G401 (cell line): Measurements from ENCODE around the gene MTERF2. TPM values are rescaled to one million over a fixed set of nuclear protein-coding genes. Genes with fewer than 3 reads are reported as not detected.
"Not testable (repeated sequence)": the region's sequence is repeated elsewhere in the genome, so short reads cannot be mapped to it uniquely, and the experiment has no call there.

ENCODE experiments used
- DNase-seq: peaks from one replicate; pipeline ENCODE4 v3.0.0-alpha.2; 2015; ENCODE audit warnings: low spot score
- in situ Hi-C: cut with HindIII; loops from 2 replicates; pipeline ENCODE4 v1.10.0; 2016; ENCODE audit warnings: low sequenced_read_pairs, mixed read lengths
- total RNA-seq: library from RNA; depleted of rRNA; stranded (reverse); fragments of >200 nt; shearing (Covaris generic); gene quantifications from 2 replicates; pipeline ENCODE4 v1.2.3, GENCODE V29; 2014; rRNA removed

Gene MTERF2, protein sequence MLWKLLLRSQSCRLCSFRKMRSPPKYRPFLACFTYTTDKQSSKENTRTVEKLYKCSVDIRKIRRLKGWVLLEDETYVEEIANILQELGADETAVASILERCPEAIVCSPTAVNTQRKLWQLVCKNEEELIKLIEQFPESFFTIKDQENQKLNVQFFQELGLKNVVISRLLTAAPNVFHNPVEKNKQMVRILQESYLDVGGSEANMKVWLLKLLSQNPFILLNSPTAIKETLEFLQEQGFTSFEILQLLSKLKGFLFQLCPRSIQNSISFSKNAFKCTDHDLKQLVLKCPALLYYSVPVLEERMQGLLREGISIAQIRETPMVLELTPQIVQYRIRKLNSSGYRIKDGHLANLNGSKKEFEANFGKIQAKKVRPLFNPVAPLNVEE
- 18.8 and 21.3 TPM in 2 replicates for total RNA-seq

DNA sequence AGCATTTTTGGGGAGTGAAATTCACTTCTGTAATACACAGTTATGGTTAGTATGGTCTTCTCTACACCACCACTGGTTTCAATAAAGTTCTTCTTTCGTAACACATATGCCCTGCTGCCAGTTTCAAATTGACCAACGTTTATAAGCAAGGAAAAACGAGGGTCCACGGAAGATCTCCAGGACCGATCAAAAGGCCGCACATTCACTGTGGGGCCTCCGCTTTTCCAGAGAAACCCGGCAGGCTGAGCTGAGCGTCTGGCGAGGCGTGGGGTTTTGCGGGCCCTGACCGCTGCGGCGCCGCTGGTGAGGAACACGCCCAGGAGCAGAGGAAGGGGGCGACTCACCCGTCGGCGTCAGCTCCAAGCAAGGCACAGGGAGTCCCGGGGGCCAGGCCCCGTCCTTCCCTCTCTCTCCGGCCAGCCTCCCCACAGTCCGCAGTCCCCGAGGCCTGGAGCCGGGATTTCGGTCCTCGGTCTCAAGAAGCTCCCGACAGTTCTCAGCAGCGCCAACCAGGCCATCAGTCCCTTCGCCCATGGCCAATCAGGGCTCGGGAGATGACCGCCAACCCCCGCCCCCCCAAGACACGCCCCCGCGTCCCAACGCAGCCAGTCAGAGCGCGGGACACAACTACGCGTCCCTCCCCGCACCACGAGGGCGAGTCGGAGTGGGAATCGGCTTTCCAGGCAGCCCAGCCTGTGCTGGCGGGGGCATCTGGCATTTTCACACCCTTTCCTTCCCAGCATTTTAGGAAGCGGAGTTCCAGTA lies at the start of gene MTERF2:
MTERF2 (minus strand) TSS at position 522 of the 765 bp plus-strand sequence. CDS start 8,432 bp downstream, outside the sequence.
- in situ Hi-C loops = no loop called here
- peak; percentile 99 for DNase-seq

DNA sequence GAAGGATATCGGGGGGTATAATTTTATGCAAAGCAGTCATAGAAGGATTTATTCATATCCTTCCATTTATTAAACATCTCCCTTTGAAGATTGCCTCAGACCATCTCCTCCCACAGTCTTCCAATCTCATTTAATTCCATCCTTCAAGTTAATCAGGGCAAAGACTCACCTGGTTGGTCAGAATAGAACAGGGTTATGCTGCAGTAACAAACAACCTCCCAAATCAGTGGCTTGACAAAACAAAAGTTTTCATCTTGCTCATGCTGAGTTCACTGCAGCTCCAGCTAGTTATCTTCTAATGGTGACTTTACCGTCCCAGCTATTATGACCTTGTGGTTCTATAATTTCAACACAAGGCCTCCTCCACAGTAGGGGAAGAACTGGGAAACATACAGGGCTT lies 48.8 kb upstream of the MTERF2 start:
- in situ Hi-C loops = no loop called here
- no peak for DNase-seq

DNA sequence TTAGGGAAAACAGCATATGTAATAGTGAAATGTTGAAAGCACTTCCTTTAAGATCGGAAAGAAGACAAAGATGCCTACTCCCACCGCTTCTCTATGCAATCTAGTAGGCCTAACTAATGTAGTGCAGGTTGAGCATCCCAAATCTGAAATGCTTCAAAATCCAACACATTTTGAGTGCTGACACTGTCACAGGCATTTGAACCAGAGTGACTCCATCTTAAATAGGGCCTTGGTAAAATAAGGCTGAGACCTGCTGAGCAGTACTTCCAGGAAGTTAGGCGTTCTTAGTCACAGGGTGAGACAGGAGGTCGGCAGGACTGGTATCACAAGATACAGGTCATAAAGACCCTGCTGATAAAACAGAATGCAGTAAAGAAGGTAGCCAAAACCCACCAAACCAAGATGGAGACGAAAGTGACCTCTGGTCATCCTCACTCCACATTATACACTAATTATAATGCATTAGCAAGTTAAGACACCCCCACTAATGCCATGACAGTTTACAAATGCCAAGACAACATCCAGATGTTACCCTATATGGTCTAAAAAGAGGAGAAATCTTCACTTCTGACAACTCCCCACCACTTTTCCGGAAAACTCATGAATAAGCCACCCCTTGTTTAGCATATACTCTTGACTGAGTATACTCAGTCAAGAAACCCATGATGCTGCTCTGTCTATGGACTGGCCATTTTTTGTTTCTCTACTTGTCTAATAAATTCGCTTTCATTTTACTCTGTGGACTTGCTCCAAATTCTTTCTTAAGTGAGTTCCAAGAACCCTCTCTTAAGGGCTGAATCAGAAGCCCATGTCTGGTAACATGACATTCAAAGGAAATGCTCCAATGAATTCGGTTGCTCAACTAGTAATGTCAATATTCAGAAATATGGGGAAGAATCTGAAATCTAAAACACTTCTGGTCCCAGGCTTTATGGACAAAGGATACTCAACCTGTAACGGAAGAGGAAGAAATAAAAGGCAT lies 47.1 kb upstream of the MTERF2 start:
- in situ Hi-C loops = no loop called here

DNA sequence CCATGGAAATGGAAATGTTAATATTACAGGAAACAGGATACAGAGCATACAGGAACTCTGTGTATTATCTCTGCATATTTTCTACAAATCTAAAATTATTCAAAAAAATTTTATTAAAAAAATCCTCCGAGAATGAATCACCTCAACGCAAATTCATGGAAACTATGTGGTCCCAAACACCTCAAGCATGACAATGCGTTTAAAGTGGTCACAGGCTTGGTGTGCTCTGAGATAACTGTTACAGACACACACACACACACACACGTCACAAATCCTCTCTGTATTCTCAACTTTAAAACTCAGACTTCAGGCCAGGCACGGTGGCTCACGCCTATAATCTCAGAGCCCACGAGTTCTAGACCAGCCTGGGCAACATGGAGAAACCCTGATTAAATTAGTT lies 45.3 kb upstream of the MTERF2 start:
- in situ Hi-C loops = no loop called here

More for the DNA sequence above, 47.1 kb upstream of the MTERF2 start:
- no peak for DNase-seq

DNA sequence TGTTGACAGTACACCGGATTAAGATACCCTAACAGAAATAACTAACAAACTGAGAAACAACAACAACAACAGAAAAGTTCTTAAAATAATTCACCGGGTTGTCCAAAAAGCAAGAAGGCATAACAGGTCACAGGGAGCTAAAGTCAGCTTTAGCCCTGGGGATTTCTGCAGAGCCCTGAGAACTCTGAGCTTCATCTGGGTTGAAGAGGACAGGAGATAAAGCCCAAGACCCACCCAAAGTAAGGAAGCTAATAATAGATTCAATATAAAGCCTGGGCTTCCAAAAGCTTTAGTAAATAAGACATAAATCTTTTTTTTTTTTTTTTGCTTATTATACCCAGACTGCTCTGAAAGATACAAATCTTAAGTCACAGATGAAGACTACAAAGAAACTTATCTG lies 44.1 kb upstream of the MTERF2 start:
- no peak for DNase-seq
- in situ Hi-C loops = no loop called here

More for the DNA sequence above, 45.3 kb upstream of the MTERF2 start:
- DNase-seq = no peak

DNA sequence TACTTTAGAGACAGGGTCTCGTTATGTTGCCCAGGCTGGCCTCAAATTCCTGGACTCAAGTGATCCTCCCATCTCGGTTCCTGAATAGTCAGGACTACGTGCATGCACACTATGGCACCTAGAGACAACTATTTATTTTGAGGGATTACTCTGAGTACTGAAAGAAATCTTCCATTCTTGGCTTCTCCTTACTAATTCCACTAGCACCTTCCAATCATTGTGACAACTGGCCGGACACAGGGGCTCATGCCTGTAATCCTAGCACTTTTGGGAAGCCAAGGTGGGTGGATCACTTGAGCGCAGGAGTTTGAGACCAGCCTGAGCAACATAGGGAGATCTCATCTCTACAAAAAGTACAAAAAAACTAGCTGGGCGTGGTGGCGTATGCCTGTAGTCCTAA lies 42.1 kb upstream of the MTERF2 start:
- in situ Hi-C loops = no loop called here
- DNase-seq = no peak

DNA sequence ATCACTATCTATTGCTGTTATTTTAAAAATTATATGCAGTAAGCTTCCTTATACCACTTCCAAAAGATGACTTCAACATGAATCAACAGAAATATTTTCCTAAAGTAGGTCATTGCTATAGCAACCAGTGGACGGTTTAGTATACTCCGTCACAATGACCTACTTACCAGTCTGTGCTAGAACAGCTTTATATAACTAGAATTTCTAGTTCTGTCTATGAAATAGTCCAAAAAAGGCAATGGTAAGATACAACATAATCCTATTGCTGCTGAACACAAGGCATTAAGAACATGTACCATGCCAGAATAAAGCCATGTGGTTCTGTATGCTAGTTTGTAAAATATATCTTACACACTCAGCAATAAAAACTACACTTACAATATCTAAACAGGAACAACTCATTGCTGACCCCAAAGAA lies 40.7 kb upstream of the MTERF2 start:
- DNase-seq = peak; percentile 99
- in situ Hi-C loops = no loop called here

DNA sequence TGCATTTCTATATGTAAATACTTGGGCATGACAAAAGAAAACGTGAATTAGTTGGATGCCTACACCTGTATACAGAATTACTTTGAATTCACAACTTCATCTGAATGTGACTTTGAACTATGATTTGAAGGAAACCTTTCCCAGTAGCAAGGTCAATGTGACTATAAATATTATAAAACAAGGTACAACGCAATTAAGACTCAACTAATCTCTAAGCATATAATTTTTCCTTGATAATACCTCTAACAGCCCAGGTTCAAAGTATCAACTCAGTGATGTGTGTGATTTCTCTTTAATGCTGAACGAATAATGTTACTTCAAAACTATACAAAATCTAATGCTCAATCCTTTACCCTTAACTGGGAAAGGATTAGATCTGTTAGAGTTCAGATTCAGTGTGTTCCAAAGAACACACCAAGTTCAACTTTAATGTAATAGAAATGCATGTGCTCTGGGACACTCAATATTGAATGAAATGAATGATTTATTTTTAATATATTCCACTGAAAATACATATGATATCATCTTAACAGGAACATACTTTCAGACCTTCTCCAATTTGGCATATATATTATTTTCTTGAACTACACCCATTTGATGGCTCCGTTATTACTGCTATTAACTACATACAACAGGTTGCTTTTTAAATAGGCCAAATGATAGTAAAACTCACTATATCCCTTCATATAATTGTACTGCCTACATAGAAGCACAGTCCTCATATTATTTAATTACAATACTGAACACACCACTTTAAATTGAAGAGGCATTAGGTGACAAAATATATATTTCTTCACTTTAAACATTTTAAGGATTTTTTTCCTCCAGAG lies 40.1 kb upstream of the MTERF2 start:
- DNase-seq = no peak
- in situ Hi-C loops = no loop called here

- DNase-seq, in situ Hi-C loops: not testable (repeated sequence)
Observed at GRCh38 chr12:107026356-107026755, 39.4 kb upstream of the MTERF2 start.

DNA sequence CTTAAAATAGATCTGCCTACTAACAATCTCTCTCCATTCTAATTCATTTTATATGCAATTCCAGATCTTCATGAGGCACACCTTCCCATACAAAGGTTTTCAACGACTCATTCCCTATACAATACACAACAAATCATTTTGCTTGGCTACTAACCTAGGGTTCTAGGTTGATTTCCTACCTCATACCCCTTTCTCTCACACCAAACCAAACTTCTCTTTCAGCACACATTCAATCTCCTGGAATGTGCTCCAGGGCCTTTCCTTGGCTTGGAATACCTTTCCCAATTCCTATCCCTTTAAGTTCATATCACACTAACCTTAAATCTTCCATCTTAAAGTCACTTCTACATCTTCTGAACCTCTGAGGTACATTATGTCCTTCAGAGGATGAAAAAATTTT lies 38.7 kb upstream of the MTERF2 start:
- in situ Hi-C loops = no loop called here
- DNase-seq = no peak

- in situ Hi-C loops = no loop called here
- no peak for DNase-seq
Observed at GRCh38 chr12:107019546-107019945, 32.6 kb upstream of the MTERF2 start.

DNA sequence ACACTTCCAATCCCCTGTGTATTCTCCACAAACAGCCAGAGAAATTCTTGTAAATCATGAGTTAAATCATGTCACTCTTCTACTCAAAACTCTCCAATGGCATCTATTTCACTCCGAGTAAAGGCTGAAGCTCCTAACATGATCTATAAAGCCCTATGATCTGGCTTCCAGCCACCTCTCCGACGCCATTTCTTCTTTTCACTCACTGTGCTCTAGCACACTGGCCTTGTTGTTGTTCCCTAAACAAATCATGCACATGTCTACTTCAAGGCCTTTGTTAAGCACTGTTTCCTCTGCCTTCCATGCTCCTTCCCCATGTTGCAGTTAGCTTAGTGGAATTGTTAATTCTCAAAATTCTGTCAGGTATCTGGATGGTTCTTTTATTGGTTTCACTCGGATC lies 30.1 kb upstream of the MTERF2 start:
- no peak for DNase-seq

GRCh38 chr12:107014055-107014454 lies 27.1 kb upstream of the MTERF2 start:
- DNase-seq = peak; percentile 62
- in situ Hi-C loops = no loop called here

More for the DNA sequence above, 30.1 kb upstream of the MTERF2 start:
- in situ Hi-C loops = no loop called here

DNA sequence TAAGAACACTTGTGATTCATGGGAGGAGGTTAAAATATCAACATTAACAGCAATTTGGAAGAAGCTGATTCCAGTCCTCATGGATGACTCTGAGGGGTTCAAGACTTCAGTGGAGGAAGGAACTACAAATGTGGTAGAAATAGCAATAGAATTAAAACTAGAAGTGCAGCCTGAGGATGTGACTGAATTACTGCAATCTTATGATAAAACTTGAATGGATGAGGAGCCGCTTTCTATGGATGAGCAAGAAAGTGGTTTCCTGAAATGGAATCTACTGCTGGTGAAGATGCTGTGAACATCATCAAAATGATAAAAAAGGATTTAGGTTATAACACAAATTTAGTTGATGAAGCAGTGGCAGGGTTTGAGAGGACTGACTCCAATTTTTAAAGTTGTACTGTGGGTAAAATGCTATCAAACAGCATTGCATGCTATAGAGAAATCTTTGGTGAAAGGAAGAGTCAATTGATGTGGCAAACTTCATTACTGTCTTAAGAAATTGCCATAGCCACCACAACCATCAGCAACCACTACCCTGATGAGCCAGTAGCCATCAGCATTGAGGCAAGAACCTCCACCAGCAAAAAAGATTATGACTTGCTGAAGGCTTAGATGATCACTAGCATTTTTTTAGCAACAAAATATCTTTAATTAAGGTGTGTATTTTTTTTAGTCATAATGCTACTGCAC lies 25.9 kb upstream of the MTERF2 start:
- in situ Hi-C loops = no loop called here
- no peak for DNase-seq

- in situ Hi-C loops = no loop called here
- no peak for DNase-seq
Observed at GRCh38 chr12:107011519-107011918, 24.6 kb upstream of the MTERF2 start.

- in situ Hi-C loops = no loop called here
- DNase-seq = no peak
Observed at GRCh38 chr12:107007411-107007810, 20.5 kb upstream of the MTERF2 start.

GRCh38 chr12:107002665-107003064 lies 15.7 kb upstream of the MTERF2 start:
- in situ Hi-C loops, DNase-seq: not testable (repeated sequence)

- in situ Hi-C loops = no loop called here
- peak; percentile 76 for DNase-seq
Observed at GRCh38 chr12:106999446-106999845, 12.5 kb upstream of the MTERF2 start.
